Measurements from ENCODE around the gene GOLM1.
A peak's percentile ranks its signal among the peaks of the same experiment; 100 is the strongest.

GOLM1 gene

DNA sequence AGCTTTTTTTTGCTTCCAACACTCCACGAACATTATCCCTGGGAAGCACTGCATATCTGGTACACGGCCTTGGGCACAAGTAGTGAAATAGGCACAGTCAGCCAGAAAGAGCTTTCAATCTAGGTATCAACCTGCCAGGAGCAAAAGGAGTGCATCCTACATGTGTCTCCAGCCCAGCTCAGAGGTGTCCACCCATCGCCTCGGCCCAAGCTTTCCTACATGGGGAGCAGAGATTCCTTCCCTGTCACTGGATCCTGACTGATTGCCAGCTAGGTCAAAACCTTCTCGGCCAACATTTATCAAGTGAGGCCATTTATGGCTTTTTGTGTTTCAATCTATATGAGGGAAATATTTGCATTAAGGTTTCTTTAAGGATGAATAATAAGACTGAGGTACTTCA lies 55.8 kb downstream of the GOLM1 start:
- DNase-seq = no peak

DNA sequence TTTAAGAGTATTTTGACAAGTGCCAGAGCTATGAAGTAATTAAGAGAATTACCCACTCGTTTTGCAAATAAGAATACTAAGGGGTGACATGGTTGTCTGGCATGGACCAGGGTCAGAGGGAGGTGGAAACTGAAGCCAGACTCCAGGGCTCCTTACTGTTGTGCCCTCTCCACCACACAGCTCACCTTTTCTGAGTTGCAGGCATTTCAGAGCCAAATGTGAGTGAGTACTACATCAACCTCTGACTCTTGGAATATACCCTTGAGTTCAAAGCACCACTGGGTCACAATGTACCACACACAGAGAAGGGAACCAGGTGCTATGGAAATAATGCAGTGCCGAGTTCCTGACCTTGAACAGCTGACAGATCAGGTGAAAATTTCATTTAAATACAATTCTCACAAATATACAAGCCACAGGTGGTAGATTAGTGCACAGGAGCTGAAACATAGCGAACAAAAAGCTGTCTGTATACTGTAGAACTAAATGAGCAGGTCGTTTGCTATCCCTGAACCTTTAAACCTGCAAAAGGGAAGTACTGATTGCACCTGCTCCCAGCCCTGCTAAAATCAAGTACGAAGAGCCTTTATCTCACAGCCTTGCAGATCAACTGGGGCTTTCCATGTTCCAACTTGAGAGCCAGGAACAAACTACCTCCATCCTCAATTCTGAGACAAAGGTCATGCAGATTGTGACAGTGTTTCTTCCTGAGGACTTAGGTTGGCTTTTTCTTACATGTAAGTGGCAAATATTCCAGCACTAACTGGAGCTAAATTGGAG lies 57.0 kb downstream of the GOLM1 start:
- no peak for DNase-seq

DNA sequence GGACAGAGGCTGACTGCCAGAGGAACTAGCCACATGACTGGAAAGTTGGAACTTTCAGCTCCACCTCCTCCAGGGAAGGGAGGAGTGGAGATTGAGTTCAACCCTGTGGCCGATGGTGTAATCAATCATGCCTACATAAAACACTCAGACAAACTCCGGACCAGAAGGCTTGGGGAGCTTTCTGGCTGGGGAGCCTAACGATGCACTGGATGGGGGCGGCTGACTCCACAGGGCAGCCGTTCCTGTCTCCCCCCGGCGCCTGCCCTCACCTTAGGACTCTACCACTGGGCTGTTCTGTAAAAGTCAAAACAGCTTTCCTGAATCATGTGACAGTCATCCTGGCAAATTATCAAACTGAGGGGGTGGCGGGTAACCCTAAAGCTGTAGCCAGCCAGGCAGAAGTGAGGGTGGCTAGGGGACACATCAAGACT lies 58.0 kb downstream of the GOLM1 start:
- no peak for DNase-seq

DNA sequence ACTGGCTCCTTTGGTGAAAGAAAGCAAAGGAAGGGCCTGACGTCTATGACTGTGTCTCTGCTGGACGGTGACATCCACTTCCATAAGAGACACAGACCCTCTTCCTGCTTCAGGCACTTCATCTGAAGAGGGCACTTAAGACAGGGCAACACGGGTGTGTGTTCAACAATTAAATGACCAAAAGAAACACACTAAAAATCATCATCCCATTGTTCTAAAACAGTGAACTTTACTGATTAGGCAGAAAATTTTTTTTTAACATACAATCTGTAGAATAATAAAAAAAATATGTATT lies 58.5 kb downstream of the GOLM1 start:
- DNase-seq = no peak

DNA sequence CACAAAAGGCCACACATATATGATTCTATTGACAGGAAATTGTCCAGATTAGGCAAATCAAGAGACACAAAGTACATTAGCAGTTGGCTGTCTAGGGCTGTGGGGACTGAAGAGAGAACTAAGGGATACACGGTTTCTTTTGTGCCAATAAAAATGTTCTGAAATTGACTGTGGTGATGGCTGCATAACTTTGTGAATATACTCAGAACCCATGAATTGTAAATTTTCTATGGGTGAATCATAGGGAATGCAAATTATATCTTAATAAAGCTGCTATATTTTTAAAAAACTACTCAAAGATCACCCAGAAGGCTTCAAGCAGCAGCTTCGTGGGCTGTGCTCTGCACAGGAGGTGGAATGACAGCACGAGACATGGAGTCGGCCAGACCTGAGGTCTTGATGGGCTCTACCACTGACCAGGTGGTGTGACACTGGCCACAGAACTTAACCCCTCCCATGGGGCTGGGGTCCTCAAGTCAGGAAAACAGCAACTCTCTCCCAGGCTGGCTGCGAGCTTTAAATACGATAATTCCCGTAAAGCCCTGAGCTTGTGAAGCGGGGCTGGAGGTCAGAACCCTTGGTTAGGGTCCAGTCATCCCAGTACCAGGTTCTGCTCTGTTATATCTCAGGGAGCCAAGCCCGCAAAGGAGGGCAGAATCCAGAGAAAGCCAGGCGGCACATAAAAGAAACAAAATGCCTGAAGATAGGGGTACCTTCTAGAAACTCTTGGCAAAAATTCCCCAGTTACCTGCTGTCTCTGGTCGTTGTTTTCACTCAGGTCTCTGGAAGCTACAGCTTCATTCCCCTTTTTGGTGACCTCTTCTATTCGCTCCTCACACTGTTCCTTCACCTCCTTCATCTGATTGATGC lies 59.1 kb downstream of the GOLM1 start:
- no peak for DNase-seq

DNA sequence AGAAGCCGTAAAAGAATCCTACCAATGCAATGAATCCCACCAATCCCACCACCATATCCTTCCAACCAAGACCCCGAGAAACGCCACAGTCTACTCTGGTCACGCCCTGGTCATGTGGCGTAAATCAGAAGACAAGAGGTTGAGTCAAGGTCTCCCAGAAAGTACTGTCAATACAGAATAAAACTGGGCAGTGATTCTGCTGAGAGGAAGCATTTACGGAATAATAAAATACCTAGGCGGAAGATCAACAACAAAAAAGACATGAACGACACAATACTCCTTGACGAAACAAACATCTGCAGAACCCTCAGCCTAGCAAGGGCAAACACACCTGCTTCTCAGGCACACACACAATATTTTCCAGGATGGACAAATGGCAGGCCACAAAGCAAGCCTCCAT lies 62.8 kb downstream of the GOLM1 start:
- DNase-seq = no peak

DNA sequence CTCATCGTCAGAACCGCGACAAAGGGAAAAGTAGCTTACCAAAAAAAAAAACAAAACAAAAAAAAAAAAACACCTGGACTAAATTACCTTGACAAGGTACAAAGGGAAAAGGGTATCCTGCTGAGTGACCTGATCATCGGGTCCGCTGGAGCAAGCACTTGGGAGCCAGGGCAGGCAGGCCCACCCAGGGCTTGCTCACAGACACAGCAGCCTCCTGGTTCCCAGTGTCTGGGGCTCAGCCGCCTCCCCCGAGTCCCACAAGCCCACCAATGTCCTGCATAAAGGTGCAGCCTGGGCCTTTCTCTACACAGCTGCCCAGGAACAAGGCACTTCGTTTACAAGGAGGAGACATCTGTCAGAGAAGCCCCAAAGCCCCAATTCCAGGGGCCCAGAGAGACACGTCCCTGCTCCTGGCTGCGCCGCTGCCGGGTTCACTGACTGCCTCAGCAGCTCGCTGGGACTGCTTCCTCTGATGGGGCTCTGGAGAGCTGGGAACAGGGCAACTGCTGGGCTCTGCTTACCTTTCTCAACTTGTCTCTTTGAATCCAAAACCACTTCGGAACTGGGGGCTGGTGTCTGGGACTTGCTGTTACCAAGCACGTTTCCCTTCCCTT lies 63.4 kb downstream of the GOLM1 start:
- DNase-seq = no peak

DNA sequence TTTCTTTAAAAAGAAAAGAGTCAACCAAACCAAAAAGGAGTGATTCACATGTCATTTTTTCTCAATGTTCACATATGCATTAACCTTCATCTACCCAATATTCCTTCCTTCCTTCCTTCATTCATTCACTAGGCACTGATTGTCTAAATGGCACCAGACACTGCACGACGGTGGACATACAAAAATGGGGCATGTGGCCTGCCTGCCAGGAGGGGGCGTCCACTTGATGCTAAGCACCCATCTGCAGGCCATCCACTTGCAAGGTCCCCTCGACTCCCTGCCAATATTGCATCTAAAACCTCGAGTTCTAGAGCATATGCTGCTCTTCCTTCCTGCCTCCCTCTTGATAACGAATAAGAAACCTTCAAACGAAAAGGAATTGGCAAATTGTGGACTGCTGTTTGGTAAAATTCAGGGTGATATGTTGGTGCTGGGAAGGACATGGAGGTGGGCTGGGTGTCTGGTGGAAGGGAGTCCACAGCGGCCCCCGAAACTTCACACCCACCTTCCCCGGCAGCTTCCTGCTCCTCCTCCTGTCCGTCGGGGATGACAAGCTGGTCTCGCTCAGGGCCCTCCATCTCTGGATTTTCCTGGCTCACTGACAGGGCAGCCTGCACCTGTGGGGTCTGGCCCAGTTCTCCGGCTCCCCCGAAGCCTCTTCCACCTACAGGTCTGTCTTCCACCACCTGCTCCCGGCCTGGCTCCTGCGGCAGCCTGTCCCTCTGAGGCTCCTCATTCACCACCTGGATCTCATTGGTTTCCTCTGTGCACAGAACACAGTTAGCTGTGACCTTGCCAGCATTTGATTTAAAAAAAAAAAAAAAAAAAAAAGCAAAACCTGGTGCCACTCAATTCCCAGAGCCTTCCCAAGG lies 64.3 kb downstream of the GOLM1 start:
- DNase-seq = peak in 1 of 2 donors; percentile 17

DNA sequence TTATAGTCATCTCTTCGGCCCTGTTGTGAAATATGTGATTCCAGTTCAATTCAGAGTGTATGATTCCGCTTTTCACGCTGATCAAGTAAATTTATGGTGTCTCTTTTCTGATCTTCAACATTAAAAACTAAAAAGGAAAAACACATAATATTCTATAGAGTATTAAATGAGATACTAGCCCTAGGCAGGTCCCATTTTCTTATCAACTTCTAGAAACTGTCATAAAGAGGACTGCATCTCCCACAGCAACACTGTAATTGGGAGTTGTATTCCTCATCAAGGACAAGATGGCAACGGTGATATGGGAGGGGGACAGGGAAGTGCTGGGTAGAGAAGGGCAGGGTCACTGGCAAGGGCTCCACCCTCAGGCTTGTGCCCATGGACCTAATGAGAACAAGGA lies 71.6 kb downstream of the GOLM1 start:
- DNase-seq = no peak

DNA sequence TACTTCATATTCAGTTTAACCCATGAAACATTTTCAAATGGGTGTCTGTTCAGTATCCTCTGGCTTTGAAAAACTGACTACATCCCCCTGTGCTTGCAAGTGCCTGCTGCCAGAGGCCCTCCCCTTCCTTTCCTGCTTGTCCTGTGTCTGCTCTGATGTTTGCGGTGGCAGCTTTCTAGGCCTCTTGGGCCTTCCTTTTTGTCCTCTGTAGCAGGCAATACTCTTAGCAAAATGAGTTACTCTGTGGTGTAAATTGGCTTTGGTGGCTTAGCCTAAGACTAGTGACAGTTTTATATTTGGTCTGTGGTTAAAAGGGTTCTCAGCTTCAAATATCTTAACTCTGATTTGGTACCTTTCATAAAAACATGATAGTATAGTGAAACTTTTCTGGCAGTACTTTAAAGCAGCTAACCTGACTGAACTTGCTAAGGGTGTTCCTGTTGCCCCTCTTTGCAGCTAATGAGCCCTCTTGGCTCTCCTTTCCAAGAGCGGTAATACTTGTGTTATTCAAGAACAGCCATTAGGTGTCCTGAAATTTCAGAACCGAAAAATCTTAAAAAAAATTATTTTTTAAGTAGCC lies 76.6 kb downstream of the GOLM1 start:
- no peak for DNase-seq

DNA sequence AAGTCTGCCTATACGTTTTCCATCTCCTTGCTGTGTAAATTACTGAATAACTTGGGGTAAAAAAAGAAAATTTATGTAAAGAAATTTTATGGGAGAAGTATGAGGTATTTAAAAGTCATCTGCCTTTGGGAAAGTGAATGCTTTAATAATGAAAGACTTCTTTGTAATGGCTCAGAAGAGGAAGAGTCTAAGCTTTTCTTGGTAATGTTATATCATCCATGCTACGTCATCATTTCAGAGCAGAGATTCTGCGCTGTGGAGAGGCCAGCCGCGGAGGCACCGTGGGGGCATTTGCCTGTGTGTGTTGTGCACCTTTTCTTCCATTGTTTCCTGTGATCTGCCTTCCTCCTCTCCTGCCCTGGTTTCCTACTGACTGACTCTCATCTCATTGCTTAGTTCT lies 78.2 kb downstream of the GOLM1 start:
- no peak for DNase-seq

DNA sequence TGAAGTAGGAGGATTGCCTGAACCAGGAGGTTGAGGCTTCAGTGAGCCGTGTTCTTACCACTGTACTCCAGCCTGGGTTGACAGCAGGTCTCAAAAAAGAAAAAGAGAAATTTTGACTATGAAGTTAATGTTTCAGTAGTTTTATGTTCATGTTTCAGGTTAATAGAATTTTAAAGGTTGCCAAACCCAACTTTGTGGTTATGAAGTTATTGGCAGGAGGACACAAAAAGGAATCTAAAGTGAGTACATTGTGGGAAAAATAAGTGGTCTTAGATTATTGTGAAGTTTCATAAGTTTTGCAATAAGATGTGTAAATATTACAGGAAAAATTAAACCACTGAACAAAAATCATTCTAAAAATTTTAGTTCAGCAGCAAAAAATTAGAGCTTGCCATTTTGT lies 78.6 kb downstream of the GOLM1 start:
- no peak for DNase-seq

DNA sequence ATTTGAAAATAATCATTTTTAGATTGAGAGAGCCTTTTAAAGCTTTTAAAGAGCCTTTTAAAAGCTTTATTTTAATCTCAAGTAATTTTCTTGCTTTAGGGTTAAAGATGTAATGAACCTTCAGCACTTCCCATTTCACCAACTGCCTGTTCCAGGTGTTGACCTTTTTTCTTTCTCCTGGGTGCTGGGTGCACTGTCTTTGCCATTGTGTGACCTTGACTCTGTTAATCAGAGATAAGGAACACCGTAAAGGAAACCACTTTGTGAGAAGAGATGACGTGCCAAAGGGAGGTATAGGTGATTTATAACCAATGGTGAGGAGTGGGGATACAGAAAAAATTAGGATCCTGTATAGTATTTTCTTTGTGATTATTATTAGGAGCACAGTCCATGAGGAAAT lies 90.2 kb downstream of the GOLM1 start:
- DNase-seq = no peak

DNA sequence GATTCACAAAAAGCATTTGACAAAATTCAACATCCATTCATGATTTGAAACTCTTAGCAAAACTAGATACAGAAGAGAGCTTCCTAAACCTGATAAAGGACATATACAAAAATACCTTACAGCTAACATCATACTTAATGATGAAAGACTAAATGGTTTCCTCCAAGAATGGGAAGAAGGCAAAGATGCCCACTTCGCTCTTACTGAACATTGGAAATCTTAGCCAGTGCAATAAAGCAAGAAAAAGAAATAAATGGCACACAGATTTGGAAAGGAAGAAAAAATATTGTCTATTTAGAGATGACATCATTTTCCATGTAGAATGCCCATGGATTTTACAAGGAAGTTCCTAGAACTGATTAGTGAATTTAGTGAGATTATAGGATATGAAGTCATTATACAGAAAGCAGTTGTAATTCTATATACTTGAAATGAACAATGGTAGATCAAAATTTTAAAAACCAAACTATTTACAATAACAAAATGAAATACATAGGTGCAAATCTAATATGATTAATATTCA lies 94.0 kb downstream of the GOLM1 start:
- DNase-seq = no peak

DNA sequence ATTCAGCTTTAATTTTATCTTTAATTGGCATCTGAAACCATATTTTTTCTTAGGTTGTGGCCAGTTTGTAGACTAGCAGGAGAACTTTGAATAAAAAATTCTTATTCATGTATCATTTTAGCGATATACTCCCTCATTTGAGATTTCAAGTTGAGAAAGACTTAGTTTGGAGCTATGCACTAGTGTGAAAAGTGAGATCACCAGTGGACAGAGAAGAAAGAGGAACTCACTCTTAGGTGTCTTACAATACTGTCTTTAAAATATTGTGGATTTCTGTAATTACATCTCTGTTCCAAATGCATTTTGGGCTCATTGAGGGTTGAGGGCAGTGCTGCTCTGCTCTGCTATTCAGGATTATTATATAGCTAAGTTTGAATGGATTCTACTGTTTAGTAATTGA lies 103.8 kb downstream of the GOLM1 start:
- DNase-seq = no peak

DNA sequence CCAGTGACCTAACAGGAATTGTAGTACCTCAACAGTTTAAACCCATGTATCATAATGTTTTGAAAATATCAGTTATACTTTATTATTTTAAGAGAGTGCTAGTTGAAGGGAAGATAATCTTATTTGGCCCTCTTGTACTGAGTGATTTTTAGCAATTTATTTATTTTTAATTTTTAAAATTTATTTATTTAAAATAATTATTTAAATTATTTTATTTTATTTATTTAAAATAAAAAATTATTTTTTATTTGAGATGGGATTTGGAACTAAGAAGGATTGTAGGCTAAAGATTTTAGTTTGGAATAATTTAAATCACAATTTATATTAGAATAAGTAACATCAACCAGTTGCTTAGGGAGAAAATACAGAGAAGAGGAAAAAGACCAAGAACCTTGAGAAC lies 104.3 kb downstream of the GOLM1 start:
- no peak for DNase-seq

DNA sequence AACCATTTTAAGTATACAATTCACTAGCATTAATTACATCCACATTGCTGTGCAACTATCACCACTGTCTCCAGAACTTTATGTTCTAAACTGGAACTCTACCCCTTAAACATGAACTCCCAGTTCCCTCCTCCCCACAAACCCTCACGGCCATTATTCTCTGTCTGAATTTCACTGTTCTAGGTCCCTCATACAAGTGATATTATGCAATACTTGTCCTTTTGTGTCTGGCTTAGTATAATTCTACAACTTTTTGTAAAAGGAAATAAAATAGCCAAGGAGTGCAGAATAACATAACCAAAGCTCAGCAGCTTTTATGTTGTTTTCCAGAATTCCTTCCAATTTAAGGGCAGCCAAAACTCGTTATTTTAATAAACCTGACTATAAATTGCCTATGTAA lies 105.2 kb downstream of the GOLM1 start:
- no peak for DNase-seq

DNA sequence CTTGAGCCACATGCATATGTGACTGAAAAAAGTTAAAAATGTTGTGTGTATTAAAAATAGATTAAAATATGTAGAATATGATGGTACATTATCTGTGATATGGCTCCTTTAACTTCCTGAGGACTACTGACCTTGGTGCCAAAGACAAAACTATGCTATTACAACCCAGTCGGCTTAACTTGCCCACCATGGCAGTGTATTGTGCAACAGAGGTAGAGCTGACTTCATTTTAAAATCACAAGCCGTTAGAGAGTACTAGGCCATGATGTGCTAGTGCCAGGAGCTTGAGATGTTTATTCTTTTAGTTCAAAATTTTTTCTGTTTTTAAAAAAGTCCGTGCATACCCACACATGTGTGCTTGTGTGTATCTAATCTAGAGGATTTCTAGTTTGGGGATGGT lies 112.1 kb downstream of the GOLM1 start:
- no peak for DNase-seq

DNA sequence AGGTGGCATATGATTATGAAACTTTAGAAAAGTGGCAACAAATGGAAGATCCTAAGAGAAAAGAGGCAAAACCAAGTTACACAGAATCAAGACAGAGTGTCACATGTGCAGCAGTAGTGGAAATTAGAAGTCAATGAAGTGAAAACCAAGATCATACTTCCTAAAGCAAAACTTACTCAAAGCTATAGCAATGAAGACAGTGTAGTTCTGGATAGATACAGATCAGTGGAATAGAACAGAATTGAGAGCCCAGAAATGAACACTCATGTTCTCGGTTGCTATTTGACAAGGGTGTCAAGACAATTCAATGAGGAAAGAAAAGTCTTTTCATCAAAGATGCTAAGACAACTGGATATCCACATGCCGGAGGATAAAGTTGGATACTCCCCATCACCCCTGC lies 114.9 kb downstream of the GOLM1 start:
- no peak for DNase-seq

DNA sequence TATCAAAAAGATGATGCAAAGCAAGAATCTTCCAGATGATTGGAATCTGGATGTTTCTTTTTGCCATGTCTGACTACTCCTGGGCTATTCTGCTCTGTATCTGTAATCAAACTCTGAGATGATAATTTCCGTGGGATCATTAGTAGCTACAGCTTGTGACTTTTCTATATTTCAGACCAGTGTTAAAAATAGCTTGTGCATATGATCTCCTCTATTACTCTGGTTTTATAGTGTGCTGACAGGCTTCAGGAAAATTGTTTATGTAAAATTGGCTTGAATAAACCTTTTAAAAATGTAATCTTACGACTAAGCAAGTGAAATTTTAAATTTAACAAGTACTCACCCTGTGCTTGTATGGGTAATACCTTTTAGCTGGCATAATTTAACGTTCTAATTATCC lies 118.0 kb downstream of the GOLM1 start:
- no peak for DNase-seq

DNA sequence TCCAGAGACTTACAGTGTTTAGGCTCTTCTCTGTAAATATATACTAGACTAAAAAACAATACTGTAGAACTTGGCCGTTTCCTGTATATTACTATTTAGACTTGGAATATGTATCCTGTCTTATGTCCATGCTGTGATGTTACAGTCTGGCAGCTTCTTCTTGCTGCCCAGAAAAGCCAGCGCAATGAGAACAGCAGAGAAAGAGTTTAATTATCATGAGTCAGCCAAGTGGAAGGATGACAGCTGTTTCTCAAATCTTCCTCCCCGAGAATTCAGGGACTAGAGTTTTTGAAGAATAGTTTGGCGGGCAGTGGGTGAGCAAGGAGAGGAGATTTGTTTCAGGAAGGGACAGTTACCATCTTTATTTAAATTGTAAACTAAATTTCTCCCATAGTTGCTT lies 120.9 kb downstream of the GOLM1 start:
- DNase-seq = no peak

Data from stimulated activated CD4-positive, alpha-beta T cell treated with anti-CD3 and anti-CD28 coated beads, Interleukin-2, amount 100 ng/mL, for 24 hours (primary cell).